ENCODE results near the gene ELOVL5. TPM values are rescaled to one million over a fixed set of nuclear protein-coding genes. Genes with fewer than 3 reads are reported as not detected.

Gene ELOVL5
- total RNA-seq, 1 experiment from 2014 or later: 121 TPM

DNA sequence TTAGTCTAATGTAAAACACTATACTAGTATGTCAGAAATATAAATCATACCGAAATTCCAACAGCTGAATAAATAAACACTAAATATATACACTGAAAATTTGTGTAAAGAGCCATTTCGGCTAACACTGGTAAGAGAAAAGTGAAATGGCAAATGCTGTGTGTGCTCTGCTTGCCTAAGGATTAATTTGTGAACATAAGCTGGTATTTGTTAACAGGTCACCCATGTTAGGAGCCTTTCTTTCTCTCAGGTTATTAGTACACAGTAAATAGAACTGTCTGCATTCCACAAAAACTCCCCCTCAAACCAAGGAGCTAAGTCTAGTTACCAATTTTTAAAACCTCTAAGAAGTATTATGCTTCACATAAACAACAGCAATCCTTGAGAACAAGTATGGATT, 27.0 kb downstream of the ELOVL5 start:
- H3K56ac ChIP-seq (ENCODE audit: insufficient read length, low read depth, low read length): no peak overlapping the region
- no CpG with 5 or more reads among the region's 2 CpGs for WGBS (ENCODE audit: extremely low coverage, insufficient read length, low lambda C conversion rate)

More for the DNA sequence above, 27.0 kb downstream of the ELOVL5 start:
- H3K9me3 Mint-ChIP-seq: no peaks in the 10 kb centered on the region
- H3K27ac ChIP-seq (ENCODE audit: insufficient read length, low read depth, low read length): no peak overlapping the region
- H4K20me1 ChIP-seq (ENCODE audit: control insufficient read depth, insufficient read depth, insufficient read length): no peaks in the 10 kb centered on the region
- peak overlapping the region in 1 of 3 experiments; percentile 82; a peak in 3 of 7 replicates for H3K27ac Mint-ChIP-seq
- no peak overlapping the region for H2AFZ ChIP-seq (ENCODE audit: low read length)
- H3K4me3 Mint-ChIP-seq: no peak overlapping the region
- no peak overlapping the region for H2BK120ac ChIP-seq (ENCODE audit: low read depth, low read length, poor library complexity, severe bottlenecking)
- no peaks in the 10 kb centered on the region for H3K27me3 ChIP-seq (ENCODE audit: insufficient read depth, low read length)
- peaks cover 5% of the 10 kb centered on the region for H3K79me1 ChIP-seq (ENCODE audit: insufficient read depth, low read depth, low read length, poor library complexity, severe bottlenecking)
- TF ChIP-seq, protein P1, sequence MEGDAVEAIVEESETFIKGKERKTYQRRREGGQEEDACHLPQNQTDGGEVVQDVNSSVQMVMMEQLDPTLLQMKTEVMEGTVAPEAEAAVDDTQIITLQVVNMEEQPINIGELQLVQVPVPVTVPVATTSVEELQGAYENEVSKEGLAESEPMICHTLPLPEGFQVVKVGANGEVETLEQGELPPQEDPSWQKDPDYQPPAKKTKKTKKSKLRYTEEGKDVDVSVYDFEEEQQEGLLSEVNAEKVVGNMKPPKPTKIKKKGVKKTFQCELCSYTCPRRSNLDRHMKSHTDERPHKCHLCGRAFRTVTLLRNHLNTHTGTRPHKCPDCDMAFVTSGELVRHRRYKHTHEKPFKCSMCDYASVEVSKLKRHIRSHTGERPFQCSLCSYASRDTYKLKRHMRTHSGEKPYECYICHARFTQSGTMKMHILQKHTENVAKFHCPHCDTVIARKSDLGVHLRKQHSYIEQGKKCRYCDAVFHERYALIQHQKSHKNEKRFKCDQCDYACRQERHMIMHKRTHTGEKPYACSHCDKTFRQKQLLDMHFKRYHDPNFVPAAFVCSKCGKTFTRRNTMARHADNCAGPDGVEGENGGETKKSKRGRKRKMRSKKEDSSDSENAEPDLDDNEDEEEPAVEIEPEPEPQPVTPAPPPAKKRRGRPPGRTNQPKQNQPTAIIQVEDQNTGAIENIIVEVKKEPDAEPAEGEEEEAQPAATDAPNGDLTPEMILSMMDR (conservative IDR thresholded peaks at IDR 0.05): no peak
- no peak overlapping the region for H3K23ac ChIP-seq (ENCODE audit: insufficient read length, low read depth, low read length)
- no peak overlapping the region for H4K91ac ChIP-seq (ENCODE audit: insufficient read length, low read depth, low read length)
- no peak overlapping the region for H3K18ac ChIP-seq (ENCODE audit: insufficient read length, low read depth, low read length)
- no peak overlapping the region for H3K14ac ChIP-seq (ENCODE audit: insufficient read depth, low read length)
- no peak overlapping the region for H2BK20ac ChIP-seq (ENCODE audit: low read depth, low read length, poor library complexity, severe bottlenecking)
- no peaks in the 10 kb centered on the region for H3K27me3 Mint-ChIP-seq (ENCODE audit: low read depth)
- H3K23me2 ChIP-seq (ENCODE audit: insufficient read length, low read depth, low read length, poor library complexity, severe bottlenecking): no peaks in the 10 kb centered on the region
- H3K4me1 ChIP-seq (ENCODE audit: insufficient read depth, low read length): no peaks in the 10 kb centered on the region; the same call in 1 of the 2 replicates
- H2BK12ac ChIP-seq (ENCODE audit: insufficient read length, low read depth, low read length): no peak overlapping the region
- H3T11ph ChIP-seq (ENCODE audit: low read length): no peak overlapping the region
- no peak overlapping the region for H2BK15ac ChIP-seq (ENCODE audit: low read depth, low read length)
- no peak for DNase-seq
- no peak overlapping the region for H3K4ac ChIP-seq (ENCODE audit: low read depth, low read length)
- peaks cover 0 to 7% (median 3%) of the 10 kb centered on the region in 3 experiments; a peak in 3 of 7 replicates for H3K36me3 Mint-ChIP-seq (ENCODE audit: insufficient read depth in 1 of 3, low read depth in 3 of 3)
- H2AK5ac ChIP-seq (ENCODE audit: insufficient read length, low read length): no peak overlapping the region
- H3K79me2 ChIP-seq (ENCODE audit: insufficient read depth, low read length): peaks cover 34% of the 10 kb centered on the region; the same call in 1 of the 2 replicates
- H4K5ac ChIP-seq (ENCODE audit: insufficient read length, low read depth, low read length): no peak overlapping the region
- no peaks in the 10 kb centered on the region for H3K9me3 ChIP-seq (ENCODE audit: control insufficient read depth, low read depth, low read length)
- no peak overlapping the region for H3K9ac ChIP-seq (ENCODE audit: extremely low read depth, insufficient read length, low read length)
- H2BK5ac ChIP-seq (ENCODE audit: insufficient read length, low read length): no peak overlapping the region
- no peak overlapping the region for H4K8ac ChIP-seq (replicated peaks; ENCODE audit: insufficient read length, low read depth, low read length)
- peaks cover 12 to 24% of the 10 kb centered on the region in 2 experiments for H3K4me1 Mint-ChIP-seq
- H3K4me2 ChIP-seq (ENCODE audit: insufficient read depth, insufficient read length, low read length): no peak overlapping the region

All from H9 (cell line).